Nephron progenitor cell (in vitro differentiated cells): ENCODE data around the gene CMIP.

Experiments used
- DNase-seq: peaks from one replicate; pipeline ENCODE4 v3.0.0; 2021
- H3K27ac Mint-ChIP-seq: 2 replicates; pipeline ENCODE4 v1.8.0; 2021; ENCODE audit warnings: mild to moderate bottlenecking, moderate library complexity, mixed read lengths
- H3K27me3 Mint-ChIP-seq: 2 replicates; pipeline ENCODE4 v1.8.0; 2021; ENCODE audit warnings: mild to moderate bottlenecking, low read depth, mixed read lengths; ENCODE audit not compliant: poor library complexity
- H3K36me3 Mint-ChIP-seq: 2 replicates; pipeline ENCODE4 v1.8.0; 2021; ENCODE audit warnings: low read depth, mixed read lengths
- H3K4me1 Mint-ChIP-seq: 2 replicates; pipeline ENCODE4 v1.8.0; 2021; ENCODE audit warnings: mixed read lengths
- H3K4me3 Mint-ChIP-seq: 2 replicates; pipeline ENCODE4 v1.8.0; 2021; ENCODE audit warnings: mild to moderate bottlenecking, moderate library complexity, mixed read lengths
- H3K9me3 Mint-ChIP-seq: 2 replicates; pipeline ENCODE4 v1.8.0; 2021; ENCODE audit warnings: mild to moderate bottlenecking, moderate library complexity, mixed read lengths
- TF ChIP-seq, protein P1 (sequence below): fragments of 200-600 bp; sonication (generic); IDR thresholded peaks from 2 replicates; pipeline ENCODE4 v1.5.0; 2021; ENCODE audit warnings: antibody characterized with exemption

The CMIP gene

DNA sequence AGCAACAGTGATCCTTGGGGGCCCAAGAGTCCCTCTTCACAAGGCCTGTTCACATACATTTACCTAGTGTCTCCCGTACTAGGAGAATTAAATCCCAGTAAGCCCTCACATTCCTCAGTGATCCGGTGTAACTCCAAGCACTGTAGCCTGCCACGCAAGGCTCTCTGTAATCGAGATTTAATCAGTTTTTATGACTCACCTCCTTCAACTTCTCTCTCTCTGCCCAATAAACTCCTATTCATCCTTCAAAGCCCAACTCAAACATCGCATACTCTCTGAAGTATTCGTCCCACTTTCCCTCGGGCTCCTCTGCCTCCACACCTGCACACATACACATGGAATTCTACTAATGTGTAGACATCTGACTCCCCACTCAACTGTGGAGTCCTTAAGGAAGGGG, 141.8 kb downstream of the CMIP start:
- no peak overlapping the region for H3K4me3 Mint-ChIP-seq
- no peaks in the 10 kb centered on the region for H3K27me3 Mint-ChIP-seq
- DNase-seq: no peak
- peak overlapping the region; percentile 16 for H3K27ac Mint-ChIP-seq
- TF ChIP-seq, protein P1, sequence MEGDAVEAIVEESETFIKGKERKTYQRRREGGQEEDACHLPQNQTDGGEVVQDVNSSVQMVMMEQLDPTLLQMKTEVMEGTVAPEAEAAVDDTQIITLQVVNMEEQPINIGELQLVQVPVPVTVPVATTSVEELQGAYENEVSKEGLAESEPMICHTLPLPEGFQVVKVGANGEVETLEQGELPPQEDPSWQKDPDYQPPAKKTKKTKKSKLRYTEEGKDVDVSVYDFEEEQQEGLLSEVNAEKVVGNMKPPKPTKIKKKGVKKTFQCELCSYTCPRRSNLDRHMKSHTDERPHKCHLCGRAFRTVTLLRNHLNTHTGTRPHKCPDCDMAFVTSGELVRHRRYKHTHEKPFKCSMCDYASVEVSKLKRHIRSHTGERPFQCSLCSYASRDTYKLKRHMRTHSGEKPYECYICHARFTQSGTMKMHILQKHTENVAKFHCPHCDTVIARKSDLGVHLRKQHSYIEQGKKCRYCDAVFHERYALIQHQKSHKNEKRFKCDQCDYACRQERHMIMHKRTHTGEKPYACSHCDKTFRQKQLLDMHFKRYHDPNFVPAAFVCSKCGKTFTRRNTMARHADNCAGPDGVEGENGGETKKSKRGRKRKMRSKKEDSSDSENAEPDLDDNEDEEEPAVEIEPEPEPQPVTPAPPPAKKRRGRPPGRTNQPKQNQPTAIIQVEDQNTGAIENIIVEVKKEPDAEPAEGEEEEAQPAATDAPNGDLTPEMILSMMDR: no peak
- H3K36me3 Mint-ChIP-seq: peaks cover 19% of the 10 kb centered on the region
- H3K4me1 Mint-ChIP-seq: peaks cover 21% of the 10 kb centered on the region
- H3K9me3 Mint-ChIP-seq: no peaks in the 10 kb centered on the region

DNA sequence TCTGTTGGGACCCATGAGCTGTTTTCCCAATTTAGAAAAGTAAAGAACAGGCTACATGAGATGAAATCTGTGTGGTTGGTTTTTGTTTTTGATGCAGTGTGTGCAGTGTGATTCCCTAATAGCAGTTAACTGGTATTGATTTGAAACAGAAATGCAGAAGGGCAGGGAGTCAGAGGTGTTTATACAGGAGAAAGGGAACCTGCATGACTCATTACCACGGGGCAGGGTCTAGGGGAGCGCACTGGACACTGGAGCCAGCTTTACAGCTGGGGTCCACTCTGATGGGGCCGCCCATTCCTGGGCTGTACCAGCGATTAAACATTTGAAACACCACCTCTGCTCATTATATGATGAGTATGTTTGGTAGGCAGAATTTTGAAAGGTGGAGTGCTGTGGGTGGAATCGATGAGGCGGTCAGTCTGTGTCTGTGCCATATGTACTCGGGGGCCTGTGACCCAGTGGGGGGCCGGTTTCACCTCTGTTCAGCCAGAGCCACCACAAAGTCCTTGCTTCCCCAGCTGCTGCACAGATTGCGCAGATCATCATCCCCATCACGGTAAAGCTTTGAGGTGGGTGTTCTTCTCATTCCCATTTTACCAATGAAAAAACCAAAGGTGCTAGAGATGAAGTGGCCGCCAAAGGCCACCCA, 142.5 kb downstream of the CMIP start:
- Mint-ChIP-seq H3K9me3 (no peaks in the 10 kb centered on the region), H3K4me3 (no peak overlapping the region), H3K36me3 (peaks cover 19% of the 10 kb centered on the region), H3K27me3 (no peaks in the 10 kb centered on the region), H3K4me1 (peaks cover 21% of the 10 kb centered on the region), H3K27ac (peak overlapping the region; percentile 16)
- DNase-seq: no peak
- TF ChIP-seq, protein P1: no peak

DNA sequence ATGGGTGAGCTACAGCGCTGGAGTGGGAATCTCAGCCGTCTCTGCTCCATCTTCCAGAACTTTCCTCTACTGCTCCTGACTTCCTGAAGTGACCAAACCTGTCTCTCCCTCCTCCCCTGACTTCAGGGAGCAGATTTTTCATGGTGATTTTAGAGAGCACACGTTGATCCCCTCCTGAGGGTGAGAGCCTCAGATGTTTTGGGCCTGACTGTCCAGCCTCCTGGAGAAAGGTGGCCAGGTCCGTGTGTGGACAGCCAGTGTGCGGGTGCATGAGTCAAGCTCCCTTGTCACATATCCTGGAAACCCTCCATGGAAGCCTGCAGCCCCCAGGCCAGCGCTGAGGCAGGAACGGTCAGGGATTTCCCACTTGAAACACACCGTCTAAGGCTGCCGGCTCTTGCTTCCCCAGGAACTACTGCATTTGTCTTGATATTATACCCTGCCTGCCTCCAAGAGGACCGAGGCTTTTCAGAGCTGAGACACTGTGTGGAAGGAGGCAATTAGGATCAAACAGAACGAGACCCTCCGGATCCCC, 143.1 kb downstream of the CMIP start:
- no peak for DNase-seq
- no peaks in the 10 kb centered on the region for H3K27me3 Mint-ChIP-seq
- no peak overlapping the region for H3K4me3 Mint-ChIP-seq
- H3K27ac Mint-ChIP-seq: no peak overlapping the region
- peaks cover 17% of the 10 kb centered on the region for H3K4me1 Mint-ChIP-seq
- TF ChIP-seq, protein P1: no peak
- no peaks in the 10 kb centered on the region for H3K9me3 Mint-ChIP-seq
- H3K36me3 Mint-ChIP-seq: peaks cover 15% of the 10 kb centered on the region

DNA sequence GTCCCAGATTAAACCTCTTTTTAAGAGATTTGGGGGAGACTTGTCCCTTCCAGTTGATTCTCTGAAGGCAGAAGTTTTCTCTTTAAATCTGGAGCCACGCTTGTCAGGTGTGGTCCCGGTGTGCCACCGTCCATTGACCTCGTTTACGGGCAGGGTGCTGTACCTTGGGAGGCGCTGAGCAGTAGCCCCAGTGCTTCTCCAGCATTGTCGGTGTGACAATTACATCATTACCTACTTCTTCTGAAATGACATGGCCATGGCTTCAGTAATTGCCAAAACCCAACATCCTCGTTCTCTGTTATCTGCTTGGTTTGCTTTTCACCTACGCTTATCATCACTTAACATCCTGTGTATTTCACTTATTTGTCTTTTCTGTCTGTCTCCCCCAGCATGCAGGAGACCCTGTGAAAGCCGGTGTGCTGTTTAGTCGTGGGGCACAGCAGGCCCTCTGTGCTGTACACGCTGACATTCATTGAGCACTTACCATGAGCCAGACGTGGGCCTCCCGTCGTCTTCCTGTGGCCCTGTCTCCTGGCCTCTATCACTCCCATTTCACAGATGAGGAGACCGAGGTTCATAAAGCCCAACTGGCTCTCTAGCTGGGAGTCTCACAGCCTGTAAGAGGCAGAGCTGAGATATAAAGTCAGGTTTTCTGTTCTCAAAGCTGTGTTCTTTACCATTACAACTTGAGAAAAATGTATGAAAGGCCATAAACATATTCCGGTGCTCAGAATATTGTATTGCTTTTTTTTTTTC, 143.9 kb downstream of the CMIP start:
- H3K27ac Mint-ChIP-seq: peak overlapping the region; percentile 82
- no peak overlapping the region for H3K4me3 Mint-ChIP-seq
- no peak for DNase-seq
- H3K36me3 Mint-ChIP-seq: peaks cover 13% of the 10 kb centered on the region
- H3K27me3 Mint-ChIP-seq: no peaks in the 10 kb centered on the region
- H3K4me1 Mint-ChIP-seq: peaks cover 17% of the 10 kb centered on the region
- TF ChIP-seq, protein P1: no peak
- H3K9me3 Mint-ChIP-seq: no peaks in the 10 kb centered on the region

DNA sequence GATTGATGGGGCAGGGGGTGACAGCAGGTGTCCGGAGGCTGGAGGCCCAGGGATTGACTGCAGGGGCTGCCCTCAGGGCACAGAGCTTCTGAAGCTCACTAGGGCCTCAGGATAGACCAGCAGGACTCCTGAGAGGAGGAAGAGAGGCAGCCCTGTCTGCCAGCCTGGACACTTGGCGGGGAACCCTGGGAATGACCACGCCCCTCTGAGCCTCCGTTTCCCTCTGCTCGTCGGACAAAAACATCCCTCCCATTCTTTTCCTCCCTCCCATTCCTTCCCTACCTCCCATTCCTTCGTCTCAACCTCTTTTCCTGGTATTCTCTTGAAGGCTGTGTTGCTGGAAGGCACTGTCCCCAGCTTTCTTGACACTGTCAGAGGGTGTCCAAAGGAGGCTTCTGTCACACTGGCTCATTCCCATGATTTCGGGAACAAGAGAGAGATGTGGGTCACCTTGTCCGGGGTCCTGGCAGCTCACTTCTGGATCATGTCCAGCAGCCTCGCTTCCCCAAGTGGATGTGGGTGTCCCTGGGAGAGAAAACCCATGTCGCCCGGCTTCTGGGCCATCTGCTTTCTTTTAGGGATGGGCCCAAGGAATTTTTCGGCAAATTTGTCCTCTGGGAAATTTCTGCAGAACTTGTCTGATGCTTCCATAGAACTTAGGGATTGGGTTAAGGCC, 145.5 kb downstream of the CMIP start:
- H3K27ac Mint-ChIP-seq: no peak overlapping the region
- TF ChIP-seq, protein P1: no peak
- no peaks in the 10 kb centered on the region for H3K9me3 Mint-ChIP-seq
- DNase-seq: no peak
- no peak overlapping the region for H3K4me3 Mint-ChIP-seq
- H3K36me3 Mint-ChIP-seq: peaks cover 8% of the 10 kb centered on the region
- H3K4me1 Mint-ChIP-seq: peaks cover 20% of the 10 kb centered on the region
- H3K27me3 Mint-ChIP-seq: no peaks in the 10 kb centered on the region
